GM21576 (cell line): ENCODE data around the gene PLIN3.
"Not testable (repeated sequence)": the region's sequence is repeated elsewhere in the genome, so short reads cannot be mapped to it uniquely, and the experiment has no call there.

Source experiments
- ATAC-seq: cut with Tn5 transposase; IDR thresholded peaks from one replicate; pipeline ENCODE4 v1.9.1; 2021; ENCODE audit warnings: mild to moderate bottlenecking, moderate library complexity; ENCODE audit not compliant: unreplicated experiment

The PLIN3 gene

DNA sequence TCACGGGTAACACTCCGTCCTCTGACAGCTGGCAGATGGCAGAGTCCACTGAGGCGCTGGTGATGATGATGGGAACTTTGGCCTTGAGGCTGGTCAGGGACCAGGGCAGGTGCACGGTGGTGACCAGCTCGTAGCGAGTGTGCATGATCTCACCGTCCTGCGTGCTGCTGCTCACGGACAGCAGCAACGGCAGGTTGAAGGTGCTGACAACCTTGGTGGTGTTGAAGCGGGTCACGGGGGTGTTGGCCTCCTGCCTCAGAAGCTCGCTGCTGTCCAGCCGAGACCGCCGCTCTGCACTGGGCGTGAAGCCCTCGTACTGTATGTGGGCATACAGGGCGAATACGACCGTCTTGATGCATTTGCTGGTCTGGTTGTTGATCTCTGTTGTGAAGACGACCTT, 23.6 kb upstream of the PLIN3 start:
- ATAC-seq, result no peak

DNA sequence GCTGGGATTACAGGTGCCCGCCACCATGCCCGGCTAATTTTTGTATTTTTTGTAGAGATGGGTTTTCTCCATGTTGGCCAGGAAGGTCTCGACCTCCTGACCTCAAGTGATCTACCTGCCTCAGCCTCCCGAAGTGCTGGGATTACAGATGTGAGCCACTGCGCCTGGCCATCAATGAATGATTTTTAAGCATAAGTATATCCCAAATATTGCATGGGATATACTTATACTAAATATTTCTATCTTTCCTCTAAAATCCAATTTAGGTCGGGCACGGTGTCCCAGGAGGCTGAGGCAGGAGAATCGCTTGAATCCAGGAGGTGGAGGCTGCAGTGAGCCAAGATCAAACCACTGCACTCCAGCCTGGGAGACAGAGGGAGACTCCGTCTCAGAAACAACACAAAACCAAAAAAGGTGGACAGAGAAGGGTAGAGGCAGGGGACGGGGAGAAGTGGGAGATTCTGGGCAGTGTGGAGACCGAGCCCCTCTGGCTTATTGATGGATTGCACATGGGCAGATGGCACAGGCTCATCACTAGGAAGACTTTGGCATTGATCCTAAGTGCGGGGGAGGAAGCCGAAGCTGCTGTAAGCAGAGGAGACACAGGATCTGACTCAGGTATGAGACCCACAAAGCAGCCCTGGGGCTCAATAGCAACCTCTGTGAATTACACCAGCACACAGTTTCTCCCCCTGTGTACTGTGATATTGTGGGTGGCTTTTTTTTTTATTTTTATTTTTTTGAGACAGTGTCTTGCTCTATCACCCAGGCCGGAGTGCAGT, 21.8 kb upstream of the PLIN3 start:
- no peak for ATAC-seq

DNA sequence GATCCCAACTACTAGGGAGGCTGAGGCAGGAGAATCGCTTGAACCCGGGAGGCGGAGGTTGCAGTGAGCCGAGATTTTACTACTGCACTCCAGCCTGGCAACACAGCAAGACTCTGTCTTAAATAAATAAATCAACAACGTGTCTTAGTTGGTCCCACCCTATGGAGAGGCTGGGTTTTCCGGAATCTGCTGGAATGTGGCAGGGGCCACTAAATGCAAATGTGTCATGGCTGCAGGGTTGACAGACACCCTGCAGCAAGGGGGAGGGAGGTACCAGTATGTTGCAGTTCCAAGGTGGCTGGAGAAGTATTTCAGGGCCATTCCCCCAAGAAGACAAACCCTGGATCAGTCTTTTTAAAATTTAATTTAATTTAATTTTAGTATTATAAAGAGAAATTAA, 20.3 kb upstream of the PLIN3 start:
- not testable (repeated sequence) for ATAC-seq

DNA sequence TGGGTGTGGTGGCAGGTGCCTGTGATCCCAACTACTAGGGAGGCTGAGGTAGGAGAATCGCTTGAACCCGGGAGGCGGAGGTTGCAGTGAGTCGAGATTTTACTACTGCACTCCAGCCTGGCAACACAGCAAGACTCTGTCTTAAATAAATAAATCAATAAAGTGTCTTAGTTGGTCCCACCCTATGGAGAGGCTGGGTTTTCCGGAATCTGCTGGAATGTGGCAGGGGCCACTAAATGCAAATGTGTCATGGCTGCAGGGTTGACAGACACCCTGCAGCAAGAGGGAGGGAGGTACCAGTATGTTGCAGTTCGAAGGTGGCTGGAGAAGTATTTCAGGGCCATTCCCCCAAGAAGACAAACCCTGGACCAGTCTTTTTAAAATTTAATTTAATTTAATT, 17.5 kb upstream of the PLIN3 start:
- ATAC-seq, result not testable (repeated sequence)

DNA sequence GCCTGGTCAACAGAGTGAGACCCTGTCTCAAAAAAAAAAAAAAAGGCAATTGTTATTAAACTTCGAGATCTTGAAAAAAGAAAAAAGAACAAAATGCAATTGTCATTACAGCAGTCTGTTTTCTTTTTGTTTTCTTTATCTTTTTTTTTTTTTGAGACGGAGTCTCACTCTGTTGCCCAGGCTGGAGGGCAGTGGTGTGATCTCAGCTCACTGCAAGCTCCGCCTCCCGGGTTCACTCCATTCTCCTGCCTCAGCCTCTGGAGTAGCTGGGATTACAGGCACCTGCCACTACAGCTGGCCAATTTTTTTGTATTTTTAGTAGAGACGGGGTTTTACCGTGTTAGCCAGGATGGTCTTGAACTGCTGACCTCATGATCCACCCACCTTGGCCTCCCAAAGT, 15.4 kb upstream of the PLIN3 start:
- ATAC-seq, result not testable (repeated sequence)

DNA sequence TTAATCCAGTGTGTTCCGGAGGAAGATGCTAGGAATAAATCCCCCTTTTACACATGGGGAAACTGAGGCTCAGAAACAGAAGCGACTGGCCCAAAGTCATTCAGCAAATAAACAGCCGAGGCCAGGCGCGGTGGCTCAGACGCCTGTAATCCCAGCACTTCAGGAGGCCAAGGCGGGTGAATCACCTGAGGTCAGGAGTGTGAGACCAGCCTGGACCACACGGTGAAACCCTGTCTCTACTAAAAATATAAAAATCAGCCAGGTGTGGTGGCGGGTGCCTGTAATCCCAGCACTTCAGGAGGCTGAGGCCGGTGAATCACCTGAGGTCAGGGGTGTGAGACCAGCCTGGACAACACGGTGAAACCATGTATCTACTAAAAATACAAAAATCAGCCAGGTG, 11.6 kb upstream of the PLIN3 start:
- ATAC-seq, result no peak

DNA sequence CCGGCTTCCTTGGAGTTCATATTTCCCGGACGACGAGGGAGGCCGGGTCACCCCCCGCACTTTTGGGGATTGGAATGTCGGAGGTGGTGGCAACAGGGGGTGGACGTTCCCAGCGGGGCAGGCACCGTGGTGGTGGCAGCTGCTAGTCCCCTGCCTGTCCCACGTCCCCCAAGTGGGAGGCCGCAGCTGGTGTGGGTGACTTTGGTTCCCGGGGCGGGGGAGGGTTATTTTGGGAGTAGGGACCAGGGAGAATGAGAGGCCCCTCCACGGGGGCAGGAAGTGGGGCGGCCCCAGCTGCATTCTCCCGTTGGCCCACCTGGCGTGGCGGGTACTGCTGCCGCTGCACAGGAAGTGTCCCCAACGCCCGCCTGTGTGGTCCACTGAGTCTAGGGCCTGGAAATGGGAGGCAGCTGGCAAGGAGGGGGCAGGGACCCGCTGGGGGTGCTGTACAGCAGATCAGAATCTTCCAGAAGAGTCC, 11.1 kb upstream of the PLIN3 start:
- ATAC-seq, result no peak

DNA sequence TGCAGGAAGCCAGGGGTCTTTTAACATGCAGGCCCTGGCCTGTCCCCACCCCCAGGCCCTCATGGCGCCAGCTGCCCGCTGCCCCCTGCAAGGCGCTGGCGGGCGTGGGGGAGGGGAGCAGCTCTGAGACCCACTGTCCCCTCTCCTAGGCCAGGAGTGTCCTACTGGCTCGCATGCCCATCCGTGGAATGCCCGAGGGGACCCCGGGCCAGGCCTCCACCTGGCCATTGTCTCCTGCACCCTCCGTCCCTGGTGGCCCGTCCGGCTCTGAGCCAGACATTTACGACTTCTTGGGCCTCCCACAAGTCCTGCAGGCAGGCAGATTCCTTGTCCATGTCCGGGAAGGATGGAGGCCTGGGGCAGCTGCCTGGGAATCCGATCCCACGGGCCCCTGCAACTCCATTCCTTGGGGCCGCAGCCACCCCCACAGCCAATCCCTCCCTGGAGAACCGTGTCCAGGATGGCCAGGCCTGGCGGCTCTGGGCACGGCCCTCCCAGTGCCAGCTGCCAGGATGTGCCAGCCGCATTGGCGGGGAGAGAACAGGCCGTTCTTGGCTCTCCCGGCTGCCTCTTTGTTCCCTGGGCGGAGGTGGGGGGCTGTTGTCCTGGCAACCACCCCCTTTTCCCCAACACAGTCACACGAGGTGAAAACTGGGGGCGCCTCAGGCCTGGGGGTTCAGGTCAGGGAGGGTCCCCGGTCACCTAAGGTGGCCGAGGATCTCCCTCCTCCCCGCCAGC, 10.5 kb upstream of the PLIN3 start:
- ATAC-seq, result no peak

DNA sequence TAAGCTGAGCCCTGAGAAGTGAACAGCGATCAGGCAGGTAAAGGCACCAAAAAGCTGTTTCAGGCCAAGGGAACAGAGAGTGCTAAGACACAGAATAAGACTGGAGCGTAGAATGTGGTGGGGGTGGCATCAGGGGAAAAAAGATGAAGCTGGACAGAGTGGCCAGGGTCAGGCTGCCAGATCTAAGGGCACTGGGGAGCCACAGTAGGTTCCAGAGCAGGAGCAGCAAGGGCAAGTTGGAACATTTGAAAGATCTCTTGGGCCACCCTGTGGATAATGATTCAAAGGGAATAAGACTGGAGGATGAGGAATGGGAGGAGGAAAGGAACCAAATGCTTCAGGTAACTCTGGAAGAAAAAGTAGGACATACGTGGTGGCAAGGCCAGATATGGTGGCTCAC, 6.5 kb upstream of the PLIN3 start:
- no peak for ATAC-seq

DNA sequence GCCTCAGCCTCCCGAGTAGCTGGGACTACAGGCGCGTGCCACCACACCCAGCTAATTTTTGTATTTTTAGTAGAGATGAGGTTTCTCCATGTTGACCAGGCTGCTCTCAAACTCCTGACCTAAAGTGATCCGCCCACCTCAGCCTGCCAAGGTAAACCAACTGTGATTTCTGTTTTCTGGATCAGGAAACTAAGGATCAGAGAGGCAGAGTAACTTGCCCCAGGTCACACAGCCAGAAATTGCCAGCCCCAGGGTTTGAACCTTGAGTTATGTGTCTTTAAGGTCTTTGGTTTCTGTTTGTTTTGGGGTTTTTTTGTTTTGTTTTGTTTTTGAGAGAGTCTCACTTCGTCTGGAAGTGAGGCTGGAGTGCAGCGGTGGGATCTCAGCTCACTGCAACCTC, 4.2 kb upstream of the PLIN3 start:
- ATAC-seq, result no peak

DNA sequence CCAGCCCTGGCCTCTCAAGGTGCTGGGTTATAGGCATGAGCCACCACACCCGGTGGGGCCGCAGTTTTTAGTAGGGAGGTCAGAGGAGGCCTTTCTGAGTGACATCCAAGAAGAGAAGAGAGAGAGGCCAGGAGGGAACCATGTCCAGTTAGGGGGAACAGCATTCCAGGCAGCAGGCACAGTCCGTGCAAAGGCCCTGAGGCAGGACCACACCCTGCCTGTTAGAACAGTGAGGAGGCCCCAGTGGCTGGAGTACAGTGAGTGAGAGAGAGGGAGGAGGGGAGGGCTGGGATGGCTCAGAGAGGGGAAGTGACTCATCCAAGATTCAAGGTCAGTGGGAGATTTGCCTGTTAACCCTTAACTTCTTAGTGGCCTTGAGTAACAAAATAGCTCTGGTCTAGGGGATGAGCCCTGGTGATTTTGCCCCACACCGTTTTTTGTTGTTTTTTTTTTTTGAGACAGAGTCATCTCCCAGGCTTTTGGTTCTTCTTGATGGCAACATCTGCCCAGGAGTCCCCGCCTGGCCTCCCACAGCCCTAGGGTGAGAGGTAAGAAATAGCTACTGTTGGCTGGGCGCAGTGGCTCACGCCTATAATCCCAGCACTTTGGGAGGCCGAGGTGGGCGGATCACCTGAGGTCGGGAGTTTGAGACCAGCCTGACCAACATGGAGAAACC, 2.7 kb upstream of the PLIN3 start:
- no peak for ATAC-seq

DNA sequence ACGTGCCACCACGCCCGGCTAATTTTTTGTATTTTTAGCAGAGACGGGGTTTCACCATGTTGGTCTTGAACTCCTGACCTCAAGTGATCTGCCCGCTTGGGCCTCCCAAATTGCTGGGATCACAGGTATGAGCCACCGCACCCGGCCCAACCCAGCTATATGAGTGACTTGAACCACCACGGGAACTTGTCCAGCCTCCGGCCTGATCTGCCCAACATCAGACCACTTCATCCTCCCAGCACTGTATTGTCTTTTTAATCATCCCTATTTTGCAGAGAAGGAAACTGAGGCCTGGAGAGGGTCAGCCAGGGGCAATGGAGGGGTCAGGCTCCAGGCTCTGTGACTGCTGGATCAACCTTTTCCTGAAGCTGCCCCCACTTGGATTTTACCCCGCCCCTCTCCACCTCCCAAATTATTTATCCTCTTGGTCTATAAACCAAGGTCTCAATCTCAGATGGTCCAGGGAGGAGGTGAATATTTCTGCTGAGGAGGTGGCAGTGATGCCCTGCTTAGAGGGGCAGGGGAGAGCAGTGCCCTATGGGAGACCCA, 893 bp upstream of the PLIN3 start:
- no peak for ATAC-seq

DNA sequence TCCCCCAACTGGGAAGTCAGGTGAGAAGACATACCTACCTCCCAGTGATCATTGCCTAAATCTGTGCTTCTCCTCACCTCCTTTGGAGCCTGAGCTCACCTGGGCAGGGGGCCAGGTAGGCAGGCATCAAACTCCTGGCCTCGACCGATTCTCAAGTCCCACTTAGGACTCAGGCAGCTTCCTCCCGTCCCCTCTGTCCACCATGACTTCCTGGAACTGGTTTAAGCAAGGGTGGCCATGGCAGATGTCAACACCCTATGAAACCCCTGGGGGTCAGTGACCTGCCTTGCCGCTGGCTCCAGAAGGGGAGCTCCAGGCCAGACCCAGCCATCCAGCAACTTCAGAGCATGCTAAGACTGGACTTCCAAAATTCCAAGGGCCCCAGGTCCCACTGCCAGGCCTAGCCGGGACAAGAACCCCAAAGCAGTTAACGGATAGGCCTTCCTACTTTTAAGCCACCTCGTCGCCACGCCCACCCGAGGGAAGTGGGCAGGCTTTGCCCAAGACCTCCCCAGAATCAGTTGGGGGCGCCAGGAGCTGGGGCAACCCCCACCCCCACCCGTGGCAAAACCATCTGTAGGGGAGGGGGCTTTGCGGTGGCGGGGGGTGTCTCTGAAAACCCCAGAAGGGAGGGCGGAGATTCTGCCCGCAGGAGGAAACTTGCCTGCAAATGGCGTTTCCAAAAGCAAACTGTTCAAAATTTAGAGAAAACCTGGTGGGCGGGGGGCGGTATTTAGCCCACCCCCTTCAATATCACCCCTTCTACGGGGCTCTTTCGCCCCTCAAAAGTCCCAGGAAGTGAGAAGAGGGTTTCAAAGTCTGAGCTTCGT, 657 bp downstream of the PLIN3 start:
- no peak for ATAC-seq

DNA sequence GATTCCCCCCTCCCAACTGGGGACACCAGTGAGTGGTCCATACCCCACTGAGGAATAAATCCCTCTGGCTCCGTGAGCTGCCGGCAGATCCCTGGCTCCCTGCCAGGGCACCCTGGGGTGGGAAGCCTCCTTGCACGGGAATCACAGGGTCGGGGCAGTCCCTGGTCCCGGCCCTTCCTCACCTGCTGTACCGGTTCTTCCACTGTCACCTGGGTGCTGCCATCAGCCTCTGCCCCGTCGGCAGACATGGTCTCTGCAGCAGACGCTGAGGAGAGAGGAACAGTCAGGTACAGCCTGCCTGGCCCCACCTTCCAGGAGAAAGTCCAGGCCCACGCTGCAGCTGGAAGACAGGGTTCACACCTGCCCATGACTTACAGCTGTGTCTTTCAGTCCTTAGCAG, 6.3 kb downstream of the PLIN3 start:
- no peak for ATAC-seq

DNA sequence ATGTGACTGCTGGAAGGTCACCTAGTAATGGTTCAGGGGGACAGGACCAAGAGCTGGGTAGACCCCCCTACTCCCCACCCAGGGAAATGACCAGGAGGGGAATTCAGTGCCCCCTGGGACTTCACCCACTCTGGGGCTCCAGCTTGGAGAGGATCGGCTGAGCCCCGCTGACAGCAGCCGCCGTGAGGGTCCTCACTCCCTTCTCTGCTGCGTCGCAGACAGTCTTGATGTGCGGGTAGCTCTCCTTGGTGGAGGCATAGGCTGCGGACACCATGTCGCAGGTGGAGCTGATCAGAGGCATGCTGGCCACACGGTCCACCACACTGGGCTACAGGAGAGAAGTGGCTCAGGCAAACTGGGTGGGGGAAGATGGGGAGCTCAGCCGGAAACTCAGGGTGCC, 7.8 kb downstream of the PLIN3 start:
- no peak for ATAC-seq

DNA sequence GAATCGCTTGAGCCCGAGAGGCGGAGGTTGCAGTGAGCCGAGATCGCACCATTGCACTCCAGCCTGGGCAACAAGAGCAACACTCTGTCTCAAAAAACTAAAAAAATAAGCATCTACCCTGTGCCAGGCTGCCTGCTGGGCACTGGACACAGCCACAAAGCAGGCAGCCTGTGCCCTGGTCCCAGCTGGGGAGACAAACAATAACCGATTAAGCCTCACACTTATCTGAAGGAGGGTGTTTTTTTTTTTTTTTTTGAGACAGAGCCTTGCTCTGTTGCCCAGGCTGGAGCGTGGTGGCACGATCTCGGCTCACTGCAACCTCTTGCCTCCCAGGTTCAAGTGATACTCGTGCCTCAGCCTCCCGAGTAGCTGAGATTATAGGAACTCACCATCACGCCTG, 11.0 kb downstream of the PLIN3 start:
- not testable (repeated sequence) for ATAC-seq

DNA sequence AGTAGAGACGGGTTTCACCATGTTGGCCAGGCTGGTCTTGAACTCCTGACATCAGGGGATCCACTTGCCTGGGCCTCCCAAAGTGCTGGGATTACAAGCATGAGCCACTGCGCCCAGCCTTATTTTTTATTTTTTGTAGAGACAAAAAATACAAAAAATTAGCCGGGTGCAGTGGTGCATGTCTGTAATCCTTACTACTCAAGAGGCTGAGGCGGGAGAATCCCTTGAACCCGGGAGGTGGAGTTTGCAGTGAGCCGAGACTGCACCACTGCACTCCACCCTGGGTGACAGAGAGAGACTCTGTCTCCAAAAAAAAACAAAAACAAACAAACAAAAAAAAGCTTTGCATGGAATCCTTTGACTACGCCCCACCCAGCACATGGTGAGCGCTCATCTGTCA, 14.0 kb downstream of the PLIN3 start:
- ATAC-seq, result not testable (repeated sequence)

DNA sequence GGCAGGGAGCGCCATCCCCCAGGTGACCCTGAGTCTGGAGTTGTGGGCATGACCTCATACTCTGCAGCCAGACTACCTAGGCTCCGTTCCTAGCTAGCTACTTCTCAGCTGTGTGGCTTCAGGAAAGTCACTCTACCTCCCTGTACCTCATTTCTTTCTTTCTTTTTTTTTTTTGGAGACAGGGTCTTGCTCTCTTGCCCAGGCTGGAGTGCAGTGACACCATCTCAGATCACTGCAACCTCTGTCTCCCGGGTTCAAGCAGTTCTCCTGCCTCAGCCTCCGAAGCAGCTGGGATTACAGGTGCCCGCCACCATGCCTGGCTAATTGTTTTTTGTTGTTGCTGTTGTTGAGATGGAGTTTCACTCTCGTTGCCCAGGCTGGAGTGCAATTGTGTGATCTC, 15.0 kb downstream of the PLIN3 start:
- no peak for ATAC-seq

DNA sequence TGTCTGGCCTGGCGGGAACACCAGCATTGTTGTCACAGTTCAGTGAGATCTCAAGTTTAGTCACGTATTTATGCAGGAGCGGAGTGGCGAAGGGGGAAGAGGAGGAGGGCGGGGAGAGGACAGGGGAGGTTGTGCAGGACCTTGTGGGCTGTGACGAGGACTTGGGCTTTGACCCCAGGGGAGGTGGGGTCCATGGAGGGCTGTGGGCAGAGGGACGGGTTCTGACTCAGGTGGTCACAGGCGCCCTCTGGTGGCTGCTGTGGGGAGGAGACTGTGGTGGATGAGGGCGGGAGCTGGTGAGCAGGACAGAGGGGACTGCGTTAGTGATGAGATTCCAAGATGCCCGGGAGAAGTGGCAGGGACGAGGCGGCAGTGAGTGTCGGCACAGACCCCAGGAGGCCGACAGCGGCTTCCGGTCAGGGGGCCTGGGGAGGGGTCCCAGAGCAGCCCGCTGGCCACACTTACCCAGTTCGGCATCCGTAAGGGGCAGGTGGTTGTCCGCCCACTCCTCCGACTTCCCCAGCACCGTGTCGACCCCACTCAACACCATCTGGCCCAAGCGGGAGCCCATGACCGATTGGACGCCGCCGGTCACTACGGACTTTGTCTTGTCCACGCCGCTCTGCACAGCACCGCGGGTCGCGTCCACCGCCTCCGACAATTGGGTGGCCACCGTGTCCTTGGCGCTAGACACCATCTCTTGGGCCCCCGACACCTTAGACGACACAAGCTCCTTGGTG, 15.7 kb downstream of the PLIN3 start:
- no peak for ATAC-seq

DNA sequence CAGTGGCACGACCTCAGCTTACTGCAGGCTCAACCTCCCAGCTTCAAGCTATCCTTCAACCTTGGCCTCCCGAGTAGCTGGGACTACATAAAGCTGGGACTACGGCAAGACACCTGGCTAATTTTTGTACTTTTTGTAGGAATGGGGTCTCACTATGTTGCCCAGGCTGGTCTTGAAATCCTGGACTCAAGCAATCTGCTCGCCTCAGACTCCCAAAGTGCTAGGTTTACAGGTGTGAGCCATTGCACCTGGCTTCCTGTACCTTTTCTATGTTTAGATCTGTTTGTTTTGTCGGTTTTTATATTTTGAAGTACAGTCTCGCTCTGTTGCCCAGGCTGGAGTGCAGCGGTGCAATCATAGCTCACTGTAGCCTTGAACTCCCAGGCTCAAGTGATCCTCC, 18.4 kb downstream of the PLIN3 start:
- no peak for ATAC-seq
